GM12892 (cell line): ENCODE measurements around the gene KPTN.

Experiments used
- POLR2A ChIP-seq: IDR thresholded peaks from 2 replicates; pipeline ENCODE4 v1.6.1; 2011; ENCODE audit warnings: low read depth, low read length, control low read depth
- POLR2AphosphoS5 ChIP-seq: IDR thresholded peaks from 2 replicates; pipeline ENCODE4 v1.6.1; 2011; ENCODE audit warnings: low read depth, low read length, control low read depth
- TAF1 ChIP-seq: IDR thresholded peaks from 2 replicates; pipeline ENCODE4 v1.6.1; 2011; ENCODE audit warnings: low read depth, mild to moderate bottlenecking, control low read depth, low read length, borderline replicate concordance

DNA sequence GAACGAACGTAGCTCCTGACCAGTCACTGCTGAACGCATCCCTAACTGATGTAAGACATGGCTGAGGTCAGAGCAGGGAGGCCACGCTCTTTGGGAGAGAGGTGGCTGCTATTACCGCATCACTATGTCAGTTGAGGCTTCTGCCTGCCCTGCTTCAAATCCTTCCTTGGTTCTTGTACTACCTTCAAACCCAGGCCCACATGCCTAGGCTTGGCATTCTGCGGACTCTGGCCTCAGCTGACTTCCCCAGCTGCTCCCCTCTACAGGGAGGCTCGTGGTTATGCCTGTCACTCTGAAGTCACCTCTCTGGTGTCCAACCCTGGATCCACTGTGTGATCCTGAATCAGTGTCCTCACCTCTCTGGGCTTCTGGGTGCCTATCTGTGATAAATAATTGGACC, 49.9 kb downstream of the KPTN start:
- no peak for TF ChIP-seq POLR2A
- no peak for TF ChIP-seq POLR2AphosphoS5
- no peak for TF ChIP-seq TAF1
